ENCODE data around the gene CAB39.
A peak's percentile ranks its signal among the peaks of the same experiment; 100 is the strongest.

Gene CAB39

GRCh38 chr2:230681171-230681545 is 31.5 kb upstream of the CAB39 start:
- no peak for TF ChIP-seq CTCF (IDR thresholded peaks at IDR 0.05; ENCODE audit: low read depth, low read length)
- no peak overlapping the region for H3K4me3 ChIP-seq (replicated peaks in 1 of 2; ENCODE audit: low read depth in 2 of 2, low read length in 2 of 2)
- no peak for DNase-seq (ENCODE audit: low read depth in 2 of 2)

- no peak for TF ChIP-seq CTCF (IDR thresholded peaks at IDR 0.05; ENCODE audit: low read depth, low read length)
- H3K4me3 ChIP-seq (replicated peaks in 1 of 2; ENCODE audit: low read depth in 2 of 2, low read length in 2 of 2): no peak overlapping the region
- DNase-seq (ENCODE audit: low read depth in 2 of 2): no peak
Measured at GRCh38 chr2:230682546-230682945, 30.1 kb upstream of the CAB39 start.

GRCh38 chr2:230684270-230685168 is 28.1 kb upstream of the CAB39 start:
- no peak for TF ChIP-seq CTCF (IDR thresholded peaks at IDR 0.05; ENCODE audit: low read depth, low read length)
- no peak overlapping the region for H3K4me3 ChIP-seq (replicated peaks in 1 of 2; ENCODE audit: low read depth in 2 of 2, low read length in 2 of 2)
- peak in 1 of 2 donors; percentile 47 for DNase-seq (ENCODE audit: low read depth in 2 of 2)

- no peak for DNase-seq (ENCODE audit: low read depth in 2 of 2)
- TF ChIP-seq CTCF (IDR thresholded peaks at IDR 0.05; ENCODE audit: low read depth, low read length): no peak
- no peak overlapping the region for H3K4me3 ChIP-seq (replicated peaks in 1 of 2; ENCODE audit: low read depth in 2 of 2, low read length in 2 of 2)
Measured at GRCh38 chr2:230685178-230685577, 27.5 kb upstream of the CAB39 start.

GRCh38 chr2:230687498-230687897 is 25.1 kb upstream of the CAB39 start:
- no peak for TF ChIP-seq CTCF (IDR thresholded peaks at IDR 0.05; ENCODE audit: low read depth, low read length)
- H3K4me3 ChIP-seq (replicated peaks in 1 of 2; ENCODE audit: low read depth in 2 of 2, low read length in 2 of 2): no peak overlapping the region
- DNase-seq (ENCODE audit: low read depth in 2 of 2): peak in 1 of 2 donors; percentile 24

- TF ChIP-seq CTCF (IDR thresholded peaks at IDR 0.05; ENCODE audit: low read depth, low read length): no peak
- no peak for DNase-seq (ENCODE audit: low read depth in 2 of 2)
- H3K4me3 ChIP-seq (replicated peaks in 1 of 2; ENCODE audit: low read depth in 2 of 2, low read length in 2 of 2): no peak overlapping the region
Measured at GRCh38 chr2:230688490-230688889, 24.2 kb upstream of the CAB39 start.
